Right lobe of liver (tissue), 4 donors: Measurements from ENCODE around the gene TTC7B.

Source experiments
- POLR2A ChIP-seq: fragments of 450-650 bp; IDR thresholded peaks from one replicate; pipeline ENCODE4 v1.6.1; 2017; ENCODE audit warnings: antibody characterized with exemption, mild to moderate bottlenecking
- TF ChIP-seq, protein P1 (sequence below), 4 donors: fragments of 200-600 bp in 3 of 4; fragments of 450-650 bp in 1 of 4; IDR thresholded peaks; one replicate each; pipeline versions ENCODE4 v1.5.1 to v1.8.0; 2016 to 2022; ENCODE audit warnings: antibody characterized with exemption in 4 of 4, mild to moderate bottlenecking in 2 of 4
- donor health status: DM: no; HTN: no; CAD: no.
- donor health status: DM: no; HTN: no; CAD: no.
- donor health status: DM: no; HTN: yes; CAD: no.

DNA sequence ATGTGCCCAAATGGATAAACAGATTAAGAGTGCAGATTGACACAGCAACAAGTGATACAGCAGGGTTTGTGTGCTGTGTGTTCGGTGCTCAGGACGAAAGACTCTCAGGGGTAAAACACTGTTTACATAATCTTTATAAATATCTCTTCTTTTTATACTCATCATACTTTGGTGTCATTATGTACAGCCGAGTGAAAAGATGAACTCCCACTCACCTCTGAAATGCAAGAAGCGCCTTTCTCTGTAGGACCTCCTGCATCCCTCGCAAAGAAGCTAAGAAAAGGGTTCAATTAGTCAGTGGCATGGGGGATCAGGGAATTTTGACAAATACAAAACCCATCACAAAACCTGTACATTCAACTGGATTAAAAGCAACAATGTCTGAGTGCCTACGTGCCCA, 163.6 kb downstream of the TTC7B start:
- TF ChIP-seq, protein P1, sequence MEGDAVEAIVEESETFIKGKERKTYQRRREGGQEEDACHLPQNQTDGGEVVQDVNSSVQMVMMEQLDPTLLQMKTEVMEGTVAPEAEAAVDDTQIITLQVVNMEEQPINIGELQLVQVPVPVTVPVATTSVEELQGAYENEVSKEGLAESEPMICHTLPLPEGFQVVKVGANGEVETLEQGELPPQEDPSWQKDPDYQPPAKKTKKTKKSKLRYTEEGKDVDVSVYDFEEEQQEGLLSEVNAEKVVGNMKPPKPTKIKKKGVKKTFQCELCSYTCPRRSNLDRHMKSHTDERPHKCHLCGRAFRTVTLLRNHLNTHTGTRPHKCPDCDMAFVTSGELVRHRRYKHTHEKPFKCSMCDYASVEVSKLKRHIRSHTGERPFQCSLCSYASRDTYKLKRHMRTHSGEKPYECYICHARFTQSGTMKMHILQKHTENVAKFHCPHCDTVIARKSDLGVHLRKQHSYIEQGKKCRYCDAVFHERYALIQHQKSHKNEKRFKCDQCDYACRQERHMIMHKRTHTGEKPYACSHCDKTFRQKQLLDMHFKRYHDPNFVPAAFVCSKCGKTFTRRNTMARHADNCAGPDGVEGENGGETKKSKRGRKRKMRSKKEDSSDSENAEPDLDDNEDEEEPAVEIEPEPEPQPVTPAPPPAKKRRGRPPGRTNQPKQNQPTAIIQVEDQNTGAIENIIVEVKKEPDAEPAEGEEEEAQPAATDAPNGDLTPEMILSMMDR (IDR thresholded peaks at IDR 0.05) = no peak
- no peak for TF ChIP-seq POLR2A
